Measurements from ENCODE around the gene MCTP1. TPM values are rescaled to one million over a fixed set of nuclear protein-coding genes. Genes with fewer than 3 reads are reported as not detected.

MCTP1 gene
- total and polyA plus RNA-seq, 2 of the 13 experiments (the other 11 are each of a cell fraction or from before 2014, with no cell fraction given): 0.15 to 0.48 TPM

DNA sequence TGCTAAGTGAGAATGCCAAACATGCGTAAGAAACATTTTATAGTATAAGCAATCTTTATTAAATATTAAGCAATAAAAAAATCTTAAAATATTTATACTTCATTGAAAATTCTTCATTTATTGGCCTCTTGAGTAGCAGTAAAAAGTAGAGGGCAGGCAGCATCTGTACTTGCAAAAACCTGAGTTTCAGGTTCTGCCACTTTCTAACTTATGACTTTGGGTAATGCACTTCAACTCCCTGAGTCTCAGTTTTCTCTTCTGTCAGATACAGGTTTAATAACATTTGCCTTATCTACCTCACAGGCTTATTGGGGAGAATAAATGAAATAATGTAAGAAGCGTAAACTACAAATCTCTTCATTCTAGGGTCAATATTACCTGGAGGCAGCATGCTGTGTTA lies 19.8 kb upstream of the MCTP1 start (continued):
- TF ChIP-seq POGK (CRISPR knock-in tag; conservative IDR thresholded peaks at IDR 0.05): no peak
- no peak for TF ChIP-seq ZFP1 (CRISPR knock-in tag; IDR thresholded peaks at IDR 0.05)
- no peak for TF ChIP-seq ZSCAN5A (CRISPR knock-in tag; IDR thresholded peaks at IDR 0.05; ENCODE audit: borderline replicate concordance)
- TF ChIP-seq, protein P1, sequence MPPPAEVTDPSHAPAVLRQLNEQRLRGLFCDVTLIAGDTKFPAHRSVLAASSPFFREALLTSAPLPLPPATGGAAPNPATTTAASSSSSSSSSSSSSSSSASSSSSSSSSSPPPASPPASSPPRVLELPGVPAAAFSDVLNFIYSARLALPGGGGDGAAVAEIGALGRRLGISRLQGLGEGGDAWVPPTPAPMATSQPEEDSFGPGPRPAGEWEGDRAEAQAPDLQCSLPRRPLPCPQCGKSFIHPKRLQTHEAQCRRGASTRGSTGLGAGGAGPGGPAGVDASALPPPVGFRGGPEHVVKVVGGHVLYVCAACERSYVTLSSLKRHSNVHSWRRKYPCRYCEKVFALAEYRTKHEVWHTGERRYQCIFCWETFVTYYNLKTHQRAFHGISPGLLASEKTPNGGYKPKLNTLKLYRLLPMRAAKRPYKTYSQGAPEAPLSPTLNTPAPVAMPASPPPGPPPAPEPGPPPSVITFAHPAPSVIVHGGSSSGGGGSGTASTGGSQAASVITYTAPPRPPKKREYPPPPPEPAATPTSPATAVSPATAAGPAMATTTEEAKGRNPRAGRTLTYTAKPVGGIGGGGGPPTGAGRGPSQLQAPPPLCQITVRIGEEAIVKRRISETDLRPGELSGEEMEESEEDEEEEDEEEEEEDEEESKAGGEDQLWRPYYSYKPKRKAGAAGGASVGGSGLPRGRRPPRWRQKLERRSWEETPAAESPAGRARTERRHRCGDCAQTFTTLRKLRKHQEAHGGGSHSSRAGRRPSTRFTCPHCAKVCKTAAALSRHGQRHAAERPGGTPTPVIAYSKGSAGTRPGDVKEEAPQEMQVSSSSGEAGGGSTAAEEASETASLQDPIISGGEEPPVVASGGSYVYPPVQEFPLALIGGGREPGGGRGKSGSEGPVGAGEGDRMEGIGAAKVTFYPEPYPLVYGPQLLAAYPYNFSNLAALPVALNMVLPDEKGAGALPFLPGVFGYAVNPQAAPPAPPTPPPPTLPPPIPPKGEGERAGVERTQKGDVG (CRISPR knock-in tag; IDR thresholded peaks at IDR 0.05; ENCODE audit: borderline replicate concordance): no peak
- TF ChIP-seq ZBTB46 (CRISPR knock-in tag; IDR thresholded peaks at IDR 0.05; ENCODE audit: borderline replicate concordance): no peak
- TF ChIP-seq HIVEP1 (CRISPR knock-in tag; IDR thresholded peaks at IDR 0.05): no peak
- TF ChIP-seq, protein P2, sequence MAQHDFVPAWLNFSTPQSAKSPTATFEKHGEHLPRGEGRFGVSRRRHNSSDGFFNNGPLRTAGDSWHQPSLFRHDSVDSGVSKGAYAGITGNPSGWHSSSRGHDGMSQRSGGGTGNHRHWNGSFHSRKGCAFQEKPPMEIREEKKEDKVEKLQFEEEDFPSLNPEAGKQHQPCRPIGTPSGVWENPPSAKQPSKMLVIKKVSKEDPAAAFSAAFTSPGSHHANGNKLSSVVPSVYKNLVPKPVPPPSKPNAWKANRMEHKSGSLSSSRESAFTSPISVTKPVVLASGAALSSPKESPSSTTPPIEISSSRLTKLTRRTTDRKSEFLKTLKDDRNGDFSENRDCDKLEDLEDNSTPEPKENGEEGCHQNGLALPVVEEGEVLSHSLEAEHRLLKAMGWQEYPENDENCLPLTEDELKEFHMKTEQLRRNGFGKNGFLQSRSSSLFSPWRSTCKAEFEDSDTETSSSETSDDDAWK (CRISPR knock-in tag; IDR thresholded peaks at IDR 0.05): no peak
- TF ChIP-seq TEF (CRISPR knock-in tag; IDR thresholded peaks at IDR 0.05): no peak
- no peak for TF ChIP-seq ZNF292 (CRISPR knock-in tag; IDR thresholded peaks at IDR 0.05; ENCODE audit: borderline replicate concordance, low read depth)
- TF ChIP-seq ZSCAN30 (CRISPR knock-in tag; IDR thresholded peaks at IDR 0.05): no peak
- no peak for TF ChIP-seq FOXK1 (CRISPR knock-in tag; IDR thresholded peaks at IDR 0.05; ENCODE audit: borderline replicate concordance, low read depth)
- TF ChIP-seq HDAC1 (CRISPR knock-in tag; IDR thresholded peaks at IDR 0.05): no peak
- no peak for TF ChIP-seq HMGA1 (CRISPR knock-in tag; conservative IDR thresholded peaks at IDR 0.05)
- TF ChIP-seq PPARG (CRISPR knock-in tag; conservative IDR thresholded peaks at IDR 0.05): no peak
